ENCODE results near the gene PXDC1. TPM values are rescaled to one million over a fixed set of nuclear protein-coding genes. Genes with fewer than 3 reads are reported as not detected.

Gene PXDC1
- total and polyA plus RNA-seq, 4 donors = 24.1 to 106 (median 77.6) TPM

DNA sequence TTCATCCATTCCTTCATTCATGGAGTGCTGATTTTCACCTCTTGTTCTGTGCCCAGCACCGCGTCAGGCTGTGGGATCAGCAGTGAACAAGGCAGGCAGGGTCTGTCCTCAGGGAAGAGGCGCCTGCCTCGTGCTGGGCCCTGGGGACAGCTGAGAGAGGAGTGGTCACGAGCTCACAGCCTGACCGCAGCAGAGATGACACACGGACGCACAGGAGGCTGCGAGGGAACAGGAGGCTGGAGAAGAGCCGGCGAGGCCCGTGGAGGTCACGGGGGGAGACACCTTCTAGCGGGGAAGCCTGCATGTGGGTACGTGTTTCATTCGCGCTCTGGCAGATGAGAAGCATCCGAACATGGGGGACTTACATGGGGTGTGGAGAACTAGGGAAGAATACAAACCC lies 27.5 kb downstream of the PXDC1 start:
- Histone ChIP-seq H3K27me3 (ENCODE audit: control insufficient read depth in 4 of 4, insufficient read depth in 4 of 4, low read length in 3 of 4) (no peaks in the 10 kb centered on the region), H3K27ac (ENCODE audit: low read depth in 1 of 2, low read length in 2 of 2) (no peak overlapping the region), H3K4me3 (ENCODE audit: low read depth in 1 of 3, low read length in 3 of 3) (no peak overlapping the region), H3K4me1 (ENCODE audit: control insufficient read depth in 4 of 4, insufficient read depth in 4 of 4, low read length in 3 of 4) (no peaks in the 10 kb centered on the region), H3K36me3 (ENCODE audit: control insufficient read depth in 4 of 4, insufficient read depth in 3 of 4, low read depth in 1 of 4, low read length in 3 of 4) (peaks cover 25 to 72% (median 60%) of the 10 kb centered on the region in 4 donors), H3K9ac (ENCODE audit: low read depth in 1 of 2, low read length in 2 of 2) (no peak overlapping the region), H3K9me3 (ENCODE audit: control insufficient read depth in 4 of 4, low read length in 3 of 4) (no peaks in the 10 kb centered on the region)
- TF ChIP-seq SP1 (IDR thresholded peaks at IDR 0.05) (no peak), JUND (IDR thresholded peaks at IDR 0.05) (no peak)
- DNase-seq (ENCODE audit: low spot score) = no peak
- 89% methylated on average over 18 of the region's 18 CpGs for WGBS

DNA sequence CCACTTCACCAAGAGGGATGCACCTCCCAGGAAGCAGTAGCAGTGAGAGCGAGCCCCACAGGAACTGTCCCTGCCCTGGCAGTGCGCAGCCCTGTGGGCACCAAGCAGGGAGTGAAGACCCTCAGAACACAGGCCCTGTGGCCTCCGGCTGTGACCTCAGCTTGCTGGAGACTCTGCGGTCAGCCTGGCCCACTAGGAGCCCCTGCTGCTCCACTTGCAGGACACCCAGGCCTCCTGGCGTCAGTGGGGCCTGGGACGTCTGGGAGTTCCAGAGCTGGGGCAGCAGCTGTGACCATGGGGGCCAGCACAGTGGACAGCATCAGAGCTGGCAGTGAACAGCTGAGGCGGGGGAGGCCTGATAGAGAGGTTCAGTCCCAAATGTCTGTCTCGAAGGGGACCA lies 28.3 kb downstream of the PXDC1 start:
- 96% methylated on average over 8 of the region's 8 CpGs for WGBS

DNA sequence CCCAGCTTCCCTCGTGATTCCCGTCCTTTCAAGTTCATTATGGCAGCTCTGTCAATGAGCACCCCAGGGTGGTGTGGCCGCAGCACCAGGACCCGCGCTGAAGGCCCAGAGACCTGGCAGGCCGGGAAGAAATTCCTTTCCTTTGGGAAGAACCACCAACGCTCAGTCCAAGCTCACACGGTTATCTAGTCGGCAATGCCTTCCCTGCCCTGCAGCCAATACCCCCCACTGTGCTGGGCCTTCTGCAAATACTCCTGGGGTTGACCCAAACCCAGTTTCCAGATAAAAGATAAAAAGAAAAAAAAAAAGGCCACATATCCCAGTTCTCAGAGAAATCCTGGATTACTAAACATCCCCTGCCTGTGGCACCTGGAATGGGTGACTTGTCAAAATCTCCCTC lies 28.7 kb downstream of the PXDC1 start:
- TF ChIP-seq SP1 (IDR thresholded peaks at IDR 0.05) (no peak), TAF1 (conservative IDR thresholded peaks at IDR 0.05) (no peak), GABPA (IDR thresholded peaks at IDR 0.05 in 1 of 2, conservative IDR thresholded peaks at IDR 0.05 in 1 of 2) (no peak), YY1 (IDR thresholded peaks at IDR 0.05) (no peak), HNF4A (conservative IDR thresholded peaks at IDR 0.05) (no peak), RXRA (IDR thresholded peaks at IDR 0.05) (no peak), FOXA1 (IDR thresholded peaks at IDR 0.05) (no peak)
- TF ChIP-seq, protein P1, sequence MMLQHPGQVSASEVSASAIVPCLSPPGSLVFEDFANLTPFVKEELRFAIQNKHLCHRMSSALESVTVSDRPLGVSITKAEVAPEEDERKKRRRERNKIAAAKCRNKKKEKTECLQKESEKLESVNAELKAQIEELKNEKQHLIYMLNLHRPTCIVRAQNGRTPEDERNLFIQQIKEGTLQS (IDR thresholded peaks at IDR 0.05) = no peak
- TF ChIP-seq, protein P2, sequence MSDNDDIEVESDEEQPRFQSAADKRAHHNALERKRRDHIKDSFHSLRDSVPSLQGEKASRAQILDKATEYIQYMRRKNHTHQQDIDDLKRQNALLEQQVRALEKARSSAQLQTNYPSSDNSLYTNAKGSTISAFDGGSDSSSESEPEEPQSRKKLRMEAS (IDR thresholded peaks at IDR 0.05) = no peak
- no peak overlapping the region for H3K27ac ChIP-seq (ENCODE audit: low read depth in 1 of 2, low read length in 2 of 2)
- DNase-seq (ENCODE audit: low spot score) = no peak

More for the DNA sequence above, 28.3 kb downstream of the PXDC1 start:
- Histone ChIP-seq H3K27ac (ENCODE audit: low read depth in 1 of 2, low read length in 2 of 2) (no peak overlapping the region), H3K9me3 (ENCODE audit: control insufficient read depth in 4 of 4, low read length in 3 of 4) (no peaks in the 10 kb centered on the region), H3K27me3 (ENCODE audit: control insufficient read depth in 4 of 4, insufficient read depth in 4 of 4, low read length in 3 of 4) (no peaks in the 10 kb centered on the region), H3K9ac (ENCODE audit: low read depth in 1 of 2, low read length in 2 of 2) (no peak overlapping the region), H3K4me3 (ENCODE audit: low read depth in 1 of 3, low read length in 3 of 3) (no peak overlapping the region), H3K4me1 (ENCODE audit: control insufficient read depth in 4 of 4, insufficient read depth in 4 of 4, low read length in 3 of 4) (no peaks in the 10 kb centered on the region), H3K36me3 (ENCODE audit: control insufficient read depth in 4 of 4, insufficient read depth in 3 of 4, low read depth in 1 of 4, low read length in 3 of 4) (peaks cover 18 to 65% (median 54%) of the 10 kb centered on the region in 4 donors)
- no peak for DNase-seq (ENCODE audit: low spot score)
- TF ChIP-seq, protein P2 (IDR thresholded peaks at IDR 0.05) = no peak
- no peak for TF ChIP-seq GABPA (IDR thresholded peaks at IDR 0.05 in 1 of 2, conservative IDR thresholded peaks at IDR 0.05 in 1 of 2)
- no peak for TF ChIP-seq SP1 (IDR thresholded peaks at IDR 0.05)
- TF ChIP-seq NR2F2 (IDR thresholded peaks at IDR 0.05) = no peak
- TF ChIP-seq, protein P3, sequence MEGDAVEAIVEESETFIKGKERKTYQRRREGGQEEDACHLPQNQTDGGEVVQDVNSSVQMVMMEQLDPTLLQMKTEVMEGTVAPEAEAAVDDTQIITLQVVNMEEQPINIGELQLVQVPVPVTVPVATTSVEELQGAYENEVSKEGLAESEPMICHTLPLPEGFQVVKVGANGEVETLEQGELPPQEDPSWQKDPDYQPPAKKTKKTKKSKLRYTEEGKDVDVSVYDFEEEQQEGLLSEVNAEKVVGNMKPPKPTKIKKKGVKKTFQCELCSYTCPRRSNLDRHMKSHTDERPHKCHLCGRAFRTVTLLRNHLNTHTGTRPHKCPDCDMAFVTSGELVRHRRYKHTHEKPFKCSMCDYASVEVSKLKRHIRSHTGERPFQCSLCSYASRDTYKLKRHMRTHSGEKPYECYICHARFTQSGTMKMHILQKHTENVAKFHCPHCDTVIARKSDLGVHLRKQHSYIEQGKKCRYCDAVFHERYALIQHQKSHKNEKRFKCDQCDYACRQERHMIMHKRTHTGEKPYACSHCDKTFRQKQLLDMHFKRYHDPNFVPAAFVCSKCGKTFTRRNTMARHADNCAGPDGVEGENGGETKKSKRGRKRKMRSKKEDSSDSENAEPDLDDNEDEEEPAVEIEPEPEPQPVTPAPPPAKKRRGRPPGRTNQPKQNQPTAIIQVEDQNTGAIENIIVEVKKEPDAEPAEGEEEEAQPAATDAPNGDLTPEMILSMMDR (IDR thresholded peaks at IDR 0.05; ENCODE audit: low read depth, low read length, missing input control) = no peak
- TF ChIP-seq HNF4G (IDR thresholded peaks at IDR 0.05) = no peak
- no peak for TF ChIP-seq RXRA (IDR thresholded peaks at IDR 0.05)
- TF ChIP-seq HNF4A (conservative IDR thresholded peaks at IDR 0.05) = no peak
- no peak for TF ChIP-seq FOXA1 (IDR thresholded peaks at IDR 0.05)
- no peak for TF ChIP-seq TAF1 (conservative IDR thresholded peaks at IDR 0.05)
- TF ChIP-seq, protein P4, sequence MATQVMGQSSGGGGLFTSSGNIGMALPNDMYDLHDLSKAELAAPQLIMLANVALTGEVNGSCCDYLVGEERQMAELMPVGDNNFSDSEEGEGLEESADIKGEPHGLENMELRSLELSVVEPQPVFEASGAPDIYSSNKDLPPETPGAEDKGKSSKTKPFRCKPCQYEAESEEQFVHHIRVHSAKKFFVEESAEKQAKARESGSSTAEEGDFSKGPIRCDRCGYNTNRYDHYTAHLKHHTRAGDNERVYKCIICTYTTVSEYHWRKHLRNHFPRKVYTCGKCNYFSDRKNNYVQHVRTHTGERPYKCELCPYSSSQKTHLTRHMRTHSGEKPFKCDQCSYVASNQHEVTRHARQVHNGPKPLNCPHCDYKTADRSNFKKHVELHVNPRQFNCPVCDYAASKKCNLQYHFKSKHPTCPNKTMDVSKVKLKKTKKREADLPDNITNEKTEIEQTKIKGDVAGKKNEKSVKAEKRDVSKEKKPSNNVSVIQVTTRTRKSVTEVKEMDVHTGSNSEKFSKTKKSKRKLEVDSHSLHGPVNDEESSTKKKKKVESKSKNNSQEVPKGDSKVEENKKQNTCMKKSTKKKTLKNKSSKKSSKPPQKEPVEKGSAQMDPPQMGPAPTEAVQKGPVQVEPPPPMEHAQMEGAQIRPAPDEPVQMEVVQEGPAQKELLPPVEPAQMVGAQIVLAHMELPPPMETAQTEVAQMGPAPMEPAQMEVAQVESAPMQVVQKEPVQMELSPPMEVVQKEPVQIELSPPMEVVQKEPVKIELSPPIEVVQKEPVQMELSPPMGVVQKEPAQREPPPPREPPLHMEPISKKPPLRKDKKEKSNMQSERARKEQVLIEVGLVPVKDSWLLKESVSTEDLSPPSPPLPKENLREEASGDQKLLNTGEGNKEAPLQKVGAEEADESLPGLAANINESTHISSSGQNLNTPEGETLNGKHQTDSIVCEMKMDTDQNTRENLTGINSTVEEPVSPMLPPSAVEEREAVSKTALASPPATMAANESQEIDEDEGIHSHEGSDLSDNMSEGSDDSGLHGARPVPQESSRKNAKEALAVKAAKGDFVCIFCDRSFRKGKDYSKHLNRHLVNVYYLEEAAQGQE (IDR thresholded peaks at IDR 0.05) = no peak

More for the DNA sequence above, 28.7 kb downstream of the PXDC1 start:
- WGBS = 90% methylated on average over 9 of the region's 9 CpGs
- Histone ChIP-seq H3K9me3 (ENCODE audit: control insufficient read depth in 4 of 4, low read length in 3 of 4) (no peaks in the 10 kb centered on the region), H3K36me3 (ENCODE audit: control insufficient read depth in 4 of 4, insufficient read depth in 3 of 4, low read depth in 1 of 4, low read length in 3 of 4) (peaks cover 15 to 61% (median 51%) of the 10 kb centered on the region in 4 donors), H3K4me1 (ENCODE audit: control insufficient read depth in 4 of 4, insufficient read depth in 4 of 4, low read length in 3 of 4) (no peaks in the 10 kb centered on the region), H3K4me3 (ENCODE audit: low read depth in 1 of 3, low read length in 3 of 3) (no peak overlapping the region), H3K9ac (ENCODE audit: low read depth in 1 of 2, low read length in 2 of 2) (no peak overlapping the region), H3K27me3 (ENCODE audit: control insufficient read depth in 4 of 4, insufficient read depth in 4 of 4, low read length in 3 of 4) (no peaks in the 10 kb centered on the region)

Measured in liver (tissue), 9 donors.